HL-60/S4 treated with retinoic acid at 250 ng/mL for 4 days and 3 days (cell line): ENCODE data around the gene VPS26B.
"Not testable (repeated sequence)": the region's sequence is repeated elsewhere in the genome, so short reads cannot be mapped to it uniquely, and the experiment has no call there.

Source experiments
- in situ Hi-C: fragments of 300-500 bp; cut with MboI; formaldehyde crosslinking; loops from 2 replicates; pipeline ENCODE4 v1.7.0; 2022; ENCODE audit warnings: low sequenced_read_pairs

The VPS26B gene

GRCh38 chr11:134231958-134232659 lies 7.6 kb downstream of the VPS26B start:
- in situ Hi-C loops, result no loop called here

DNA sequence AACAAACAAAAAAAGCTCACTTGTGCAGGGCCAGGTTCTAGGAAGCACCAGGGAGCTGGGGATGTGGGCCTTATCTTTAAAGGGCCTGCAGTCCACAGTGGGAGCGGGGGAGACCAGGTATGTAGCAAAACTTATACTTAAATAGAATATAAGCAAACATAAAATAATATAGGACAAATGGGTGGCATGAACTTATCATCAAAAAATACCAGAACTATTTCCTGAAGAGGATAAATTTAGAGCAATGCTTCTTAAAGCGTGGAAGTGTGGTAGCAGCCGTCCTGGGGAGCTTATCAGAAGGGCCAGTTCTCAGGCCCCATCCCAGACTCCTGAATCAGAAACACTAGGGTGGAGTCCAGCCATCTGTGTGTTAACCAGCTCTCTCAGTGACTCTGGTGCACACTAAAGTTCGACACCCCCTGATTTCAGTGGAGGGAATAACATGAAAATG lies 9.3 kb downstream of the VPS26B start:
- in situ Hi-C loops, result no loop called here

GRCh38 chr11:134235399-134235798 lies 10.9 kb downstream of the VPS26B start:
- in situ Hi-C loops, result no loop called here

- in situ Hi-C loops, result no loop called here
Observed at GRCh38 chr11:134236834-134237556, 12.5 kb downstream of the VPS26B start.

DNA sequence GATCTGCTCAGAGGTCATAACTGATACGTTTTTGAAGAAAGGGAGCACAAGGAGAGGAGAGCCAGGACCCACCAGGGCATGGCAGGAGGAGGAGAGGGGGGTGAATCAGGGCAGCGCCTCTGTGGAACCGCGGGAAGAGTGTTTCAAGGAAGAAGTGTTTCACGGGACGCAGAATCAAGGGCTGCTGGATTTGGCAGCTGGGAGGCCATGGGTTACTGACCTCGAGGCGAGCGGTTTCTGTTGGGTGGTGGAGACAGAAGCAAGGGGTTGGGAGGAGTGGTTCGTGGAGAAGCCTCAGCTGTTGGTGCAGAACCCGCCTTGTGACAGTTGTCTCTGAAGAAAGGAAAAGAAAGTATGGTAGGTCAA lies 13.1 kb downstream of the VPS26B start:
- in situ Hi-C loops, result no loop called here

GRCh38 chr11:134238956-134239355 lies 14.5 kb downstream of the VPS26B start:
- in situ Hi-C loops, result no loop called here

DNA sequence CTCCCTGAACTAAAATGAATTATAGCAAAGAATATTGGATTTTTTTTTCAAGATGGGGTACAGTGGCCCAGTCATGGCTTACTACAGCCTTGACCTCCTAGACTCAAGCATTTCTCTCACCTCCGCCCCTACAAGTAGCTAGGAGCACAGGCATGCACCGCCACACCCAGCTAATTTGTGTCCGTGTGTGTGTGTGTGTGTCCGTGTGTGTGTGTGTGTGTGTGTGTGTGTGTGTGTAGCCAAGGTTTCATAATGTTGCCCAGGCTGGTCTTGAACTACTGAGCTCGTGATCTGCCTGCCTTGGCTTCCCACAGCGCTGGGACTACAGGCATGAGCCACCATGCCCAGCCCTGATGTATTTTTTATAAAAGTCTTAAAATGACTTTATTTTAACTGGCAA lies 16.1 kb downstream of the VPS26B start:
- in situ Hi-C loops, result no loop called here

DNA sequence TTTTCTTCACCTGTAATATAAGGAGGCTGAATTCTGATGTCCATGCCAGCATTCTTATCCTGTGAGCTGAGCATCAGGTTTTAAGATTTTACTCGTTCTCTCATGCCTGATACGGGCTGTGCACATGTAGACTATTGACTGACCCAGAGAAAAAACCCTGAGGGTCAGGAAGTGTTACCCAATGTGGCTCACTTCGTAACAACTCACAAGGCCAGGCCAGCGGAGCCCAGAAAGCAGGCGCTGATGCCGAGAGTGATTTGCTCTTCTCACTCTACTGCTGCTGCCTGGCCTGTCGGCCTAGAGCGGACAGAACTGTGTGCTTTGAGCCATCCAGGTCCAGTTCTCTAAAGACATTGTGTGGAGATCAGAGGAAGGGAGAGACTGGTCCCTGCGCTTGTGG lies 17.9 kb downstream of the VPS26B start:
- in situ Hi-C loops, result no loop called here

GRCh38 chr11:134243913-134244312 lies 19.4 kb downstream of the VPS26B start:
- in situ Hi-C loops, result no loop called here

- in situ Hi-C loops, result no loop called here
Observed at GRCh38 chr11:134244593-134244992, 20.1 kb downstream of the VPS26B start.

DNA sequence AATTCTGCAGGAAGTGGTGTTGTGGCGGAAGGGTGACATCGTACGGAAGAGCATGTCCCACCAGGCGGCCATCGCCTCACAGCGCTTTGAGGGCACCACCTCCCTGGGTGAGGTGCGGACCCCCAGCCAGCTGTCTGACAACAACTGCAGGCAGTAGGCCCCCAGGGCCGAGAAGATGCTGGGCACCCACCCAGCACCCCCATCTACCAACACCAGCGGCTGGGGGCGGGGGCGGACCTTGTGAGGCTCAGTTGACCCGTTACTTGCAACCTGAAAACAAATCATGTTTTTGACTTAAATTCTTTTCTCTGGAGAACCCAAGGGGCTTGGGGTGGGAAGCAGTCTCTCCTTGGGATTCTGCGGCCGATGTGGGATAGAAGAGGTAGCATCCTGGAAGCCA lies 21.0 kb downstream of the VPS26B start:
- in situ Hi-C loops, result no loop called here

DNA sequence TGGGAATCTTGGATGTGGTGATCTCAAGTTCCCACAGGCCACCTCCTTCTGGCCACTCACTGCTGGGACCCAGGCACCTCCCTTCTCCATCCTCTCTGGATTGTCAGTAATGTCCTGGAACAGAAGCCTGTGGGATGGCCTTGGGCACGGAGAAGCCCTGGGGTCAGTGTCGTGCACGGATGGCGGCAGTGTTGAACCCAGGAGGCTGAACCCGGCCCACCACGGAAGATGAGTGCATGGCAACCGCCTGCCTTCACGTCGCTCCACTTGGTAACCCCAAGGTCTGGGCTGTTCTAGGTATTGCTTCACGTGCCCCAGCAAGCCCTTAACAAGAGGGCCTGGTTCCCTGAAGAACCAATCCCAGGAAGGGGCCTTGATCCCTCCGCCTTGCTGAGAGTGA lies 21.6 kb downstream of the VPS26B start:
- in situ Hi-C loops, result no loop called here

GRCh38 chr11:134246678-134247077 lies 22.2 kb downstream of the VPS26B start:
- in situ Hi-C loops, result no loop called here

- in situ Hi-C loops, result no loop called here
Observed at GRCh38 chr11:134248910-134249480, 24.5 kb downstream of the VPS26B start.

DNA sequence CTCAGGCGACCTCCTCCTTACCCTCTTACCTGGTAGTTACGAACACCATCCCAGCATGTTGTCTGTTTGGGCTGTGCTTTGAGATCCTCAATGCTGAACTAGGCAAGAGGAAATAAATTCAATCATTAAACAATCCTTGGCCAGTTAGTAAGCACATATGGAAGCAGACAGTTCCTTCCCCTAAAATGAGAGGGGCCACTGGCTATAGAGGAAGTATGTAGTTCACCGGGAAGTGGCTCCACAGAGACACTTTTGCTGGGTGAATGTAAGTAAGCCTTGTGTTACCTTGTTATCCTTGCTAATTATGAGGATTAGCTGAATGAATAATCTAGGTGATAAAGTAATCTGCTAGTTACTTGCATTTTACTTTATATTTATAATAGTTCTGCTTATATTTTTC lies 25.8 kb downstream of the VPS26B start:
- in situ Hi-C loops, result no loop called here

GRCh38 chr11:134250675-134251074 lies 26.2 kb downstream of the VPS26B start:
- in situ Hi-C loops, result no loop called here

DNA sequence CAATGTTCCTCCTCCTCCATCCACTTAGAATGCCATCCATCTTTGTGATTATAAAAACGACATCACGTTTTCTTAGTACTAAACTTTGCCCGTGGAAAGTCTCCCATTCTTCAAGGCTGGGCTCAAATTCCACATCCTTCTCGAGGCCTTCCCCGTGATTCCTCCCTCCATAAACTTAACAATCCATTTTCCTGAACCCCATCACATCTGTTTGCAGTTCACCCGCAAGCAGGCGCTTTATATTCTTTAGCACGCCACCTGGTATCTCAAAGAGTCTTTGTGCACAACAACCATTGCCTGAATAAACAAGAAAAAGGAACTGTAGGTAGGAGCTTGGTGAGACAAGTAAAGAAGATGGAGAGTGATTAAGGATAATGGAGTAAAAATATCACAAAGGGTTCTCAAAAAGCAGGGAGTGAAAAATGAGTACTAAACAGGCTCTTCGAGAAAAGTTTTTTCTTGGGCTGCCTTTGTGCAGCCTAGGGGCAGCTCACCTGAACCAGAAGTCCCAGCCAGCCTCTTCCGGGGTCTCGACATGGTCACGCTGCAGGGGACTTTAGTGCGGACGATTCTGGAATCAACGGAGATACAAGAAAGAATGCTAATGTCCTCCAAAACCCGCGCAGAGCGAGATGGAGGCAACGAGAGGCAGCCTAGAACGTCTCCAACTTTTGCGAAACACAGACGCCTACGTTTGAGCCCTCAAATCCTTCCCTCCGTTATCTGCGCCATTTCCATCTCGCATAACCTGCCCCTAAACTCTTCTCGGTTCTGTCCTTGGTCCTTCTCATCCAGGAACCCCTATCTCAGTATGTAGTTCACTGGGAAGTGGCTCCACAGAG lies 28.1 kb downstream of the VPS26B start:
- in situ Hi-C loops, result no loop called here

DNA sequence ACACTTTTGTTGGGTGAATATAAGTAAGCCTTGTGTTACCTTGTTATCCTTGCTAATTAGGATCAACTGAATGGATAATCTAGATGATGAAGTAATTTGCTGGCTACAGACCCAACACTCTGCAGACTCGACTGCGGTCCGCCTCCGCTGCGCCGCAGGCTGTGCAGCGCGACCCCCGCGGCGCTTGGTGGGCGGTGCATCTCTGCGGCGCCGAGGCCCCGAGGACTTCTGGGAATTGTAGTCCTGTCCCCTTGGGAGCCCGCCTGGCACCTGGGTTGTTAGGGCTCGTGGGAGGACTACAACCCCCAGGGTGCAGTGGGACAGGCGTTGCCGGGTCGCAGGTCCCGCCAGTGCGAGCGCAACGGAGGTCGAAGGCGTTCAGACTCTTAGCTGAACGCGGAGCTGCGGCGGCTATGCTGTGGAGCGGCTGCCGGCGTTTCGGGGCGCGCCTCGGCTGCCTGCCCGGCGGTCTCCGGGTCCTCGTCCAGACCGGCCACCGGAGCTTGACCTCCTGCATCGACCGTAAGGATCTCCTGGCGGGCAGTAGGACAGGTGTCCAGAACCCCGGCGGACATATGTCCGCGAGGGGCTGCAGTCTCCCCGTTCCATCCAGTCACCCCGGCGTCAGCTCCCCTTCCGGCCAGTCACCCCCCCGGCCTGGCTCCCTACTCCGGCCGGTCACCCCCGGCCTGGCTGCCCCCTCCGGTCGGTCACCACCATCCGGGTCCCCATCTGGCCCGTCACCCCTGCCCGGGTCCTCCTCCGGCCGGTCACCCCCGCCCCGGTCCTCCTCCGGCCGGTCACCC lies 28.9 kb downstream of the VPS26B start, which contains the start of the genes ACAD8 and THYN1:
TSS of gene ACAD8 (plus strand) at position 381 of the 806 bp plus-strand sequence. CDS start at position 414, 33 bp downstream.
TSS of gene THYN1 (minus strand) at position 165 of the 806 bp plus-strand sequence. CDS start 470 bp downstream, outside the sequence.
- in situ Hi-C loops, result no loop called here

DNA sequence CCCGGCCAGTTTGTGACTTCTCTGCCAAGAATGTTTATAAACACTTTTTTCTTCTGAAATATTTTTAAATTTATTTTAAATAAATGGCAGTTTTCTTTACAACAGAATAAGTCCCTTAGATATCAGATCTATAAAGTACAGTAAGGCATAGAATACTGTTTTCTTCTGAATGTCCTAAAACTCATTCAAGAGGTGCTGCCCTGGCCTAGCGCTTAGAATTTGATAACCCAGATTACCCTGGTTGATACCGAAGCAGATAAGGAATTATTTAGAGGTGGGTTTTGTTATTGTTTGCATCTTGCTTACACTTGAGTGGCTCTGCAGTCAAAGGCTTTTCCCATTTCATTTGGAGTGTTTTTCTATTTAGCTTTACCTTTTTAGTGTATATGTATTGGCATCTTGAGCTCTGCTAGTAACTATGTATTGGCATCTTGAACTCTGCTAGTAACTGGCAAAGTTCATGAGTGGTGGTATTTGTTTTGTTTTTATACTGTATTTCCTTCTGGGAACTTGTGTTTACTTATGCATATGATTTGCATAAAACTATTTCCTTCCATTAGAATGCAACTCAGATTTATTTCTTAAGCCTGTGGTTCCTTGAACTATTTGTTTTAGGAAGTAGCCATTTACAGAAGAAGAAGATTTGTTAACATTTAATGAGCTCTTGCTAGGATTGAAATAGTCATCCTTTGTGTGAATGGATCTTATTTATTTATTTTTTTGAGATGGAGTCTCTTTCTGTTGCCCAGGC lies 30.1 kb downstream of the VPS26B start:
- in situ Hi-C loops, result no loop called here

DNA sequence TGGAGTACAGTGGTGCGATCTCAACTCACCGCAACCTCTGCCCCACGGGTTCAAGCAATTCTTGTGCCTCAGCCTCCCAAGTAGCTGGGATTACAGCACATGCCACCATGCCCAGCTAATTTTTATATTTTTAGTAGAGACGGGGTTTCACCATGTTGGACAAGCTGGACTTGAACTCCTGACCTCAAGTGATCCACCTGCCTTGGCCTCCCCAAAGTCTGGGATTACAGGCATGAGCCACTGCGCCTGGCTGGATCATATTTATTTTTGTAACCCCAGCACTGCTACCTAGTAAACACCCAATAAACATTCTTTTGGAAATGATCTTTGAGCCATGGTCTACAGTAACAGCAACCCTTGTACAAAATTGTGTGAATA lies 30.7 kb downstream of the VPS26B start:
- in situ Hi-C loops, result not testable (repeated sequence)
